ENCODE measurements around the gene PTTG1. TPM values are rescaled to one million over a fixed set of nuclear protein-coding genes. Genes with fewer than 3 reads are reported as not detected.

PTTG1 gene
- total RNA-seq, 1 donor from 2014 or later: 36.9 TPM

- no peaks in the 10 kb centered on the region for H3K36me3 ChIP-seq (ENCODE audit: control insufficient read depth, insufficient read depth, low read length)
- TF ChIP-seq CTCF (IDR thresholded peaks at IDR 0.05; ENCODE audit: insufficient read depth, low read length, severe bottlenecking): no peak
- no peaks in the 10 kb centered on the region for H3K27me3 ChIP-seq (ENCODE audit: control insufficient read depth, insufficient read depth, low read length)
- no peak overlapping the region for H3K4me3 ChIP-seq (ENCODE audit: low read depth, low read length)
- no peak for FAIRE-seq
- no peak for DNase-seq (ENCODE audit: low read depth)
These were observed 56.5 kb downstream of the PTTG1 start for GRCh38 chr5:160478163-160478562.

Other genes with a start within 250 kb of the PTTG1 start
- 0.77 TPM in 1 of 2 replicates, not detected in the other for gene FABP6, start 192.3 kb upstream of the PTTG1 start, total RNA-seq
- 4.2 and 4.4 TPM in 2 replicates for gene CCNJL, start 109.3 kb upstream of the PTTG1 start, total RNA-seq
- not detected in 2 replicates for gene C1QTNF2, start 51.2 kb upstream of the PTTG1 start, total RNA-seq
- gene FAM200C, start 21.8 kb upstream of the PTTG1 start, total RNA-seq: 1.1 and 3.2 TPM in 2 replicates
- gene SLU7, start 2.8 kb upstream of the PTTG1 start, total RNA-seq: 51.3 and 69.8 TPM in 2 replicates

Data from bronchial epithelial cell (primary cell).